Astrocyte of the cerebellum (primary cell): ENCODE measurements around the gene CDKN1C.
A peak's percentile ranks its signal among the peaks of the same experiment; 100 is the strongest.

ENCODE experiments used
- DNase-seq: peaks from one replicate; pipeline ENCODE4 v3.0.0-alpha.2; 2011; ENCODE audit warnings: low read depth
- H3K4me3 ChIP-seq: 2 replicates; pipeline ENCODE4 v1.5.1; 2011; ENCODE audit warnings: mild to moderate bottlenecking, low read depth, low read length, moderate library complexity
- in situ Hi-C: cut with HindIII; loops from 2 replicates; pipeline ENCODE4 v1.10.0; 2017; ENCODE audit warnings: low sequenced_read_pairs
- TF ChIP-seq, protein P1 (sequence below): IDR thresholded peaks from 2 replicates; pipeline ENCODE4 v1.5.1; 2012; ENCODE audit warnings: low read length, low read depth, moderate library complexity, mild to moderate bottlenecking; ENCODE audit errors: missing control alignments

Gene CDKN1C

GRCh38 chr11:2931420-2931746 is 45.8 kb upstream of the CDKN1C start:
- no peak overlapping the region for H3K4me3 ChIP-seq
- in situ Hi-C loops, result no loop called here
- TF ChIP-seq, protein P1, sequence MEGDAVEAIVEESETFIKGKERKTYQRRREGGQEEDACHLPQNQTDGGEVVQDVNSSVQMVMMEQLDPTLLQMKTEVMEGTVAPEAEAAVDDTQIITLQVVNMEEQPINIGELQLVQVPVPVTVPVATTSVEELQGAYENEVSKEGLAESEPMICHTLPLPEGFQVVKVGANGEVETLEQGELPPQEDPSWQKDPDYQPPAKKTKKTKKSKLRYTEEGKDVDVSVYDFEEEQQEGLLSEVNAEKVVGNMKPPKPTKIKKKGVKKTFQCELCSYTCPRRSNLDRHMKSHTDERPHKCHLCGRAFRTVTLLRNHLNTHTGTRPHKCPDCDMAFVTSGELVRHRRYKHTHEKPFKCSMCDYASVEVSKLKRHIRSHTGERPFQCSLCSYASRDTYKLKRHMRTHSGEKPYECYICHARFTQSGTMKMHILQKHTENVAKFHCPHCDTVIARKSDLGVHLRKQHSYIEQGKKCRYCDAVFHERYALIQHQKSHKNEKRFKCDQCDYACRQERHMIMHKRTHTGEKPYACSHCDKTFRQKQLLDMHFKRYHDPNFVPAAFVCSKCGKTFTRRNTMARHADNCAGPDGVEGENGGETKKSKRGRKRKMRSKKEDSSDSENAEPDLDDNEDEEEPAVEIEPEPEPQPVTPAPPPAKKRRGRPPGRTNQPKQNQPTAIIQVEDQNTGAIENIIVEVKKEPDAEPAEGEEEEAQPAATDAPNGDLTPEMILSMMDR, result no peak
- no peak for DNase-seq

GRCh38 chr11:2930704-2931419 is 45.3 kb upstream of the CDKN1C start:
- in situ Hi-C loops, result no loop called here
- no peak for DNase-seq
- TF ChIP-seq, protein P1, result peak; percentile 48
- peak overlapping the region; percentile 62 for H3K4me3 ChIP-seq

- DNase-seq, result no peak
- in situ Hi-C loops, result no loop called here
- H3K4me3 ChIP-seq, result peak overlapping the region; percentile 62
- TF ChIP-seq, protein P1, result no peak
Observed at GRCh38 chr11:2929950-2930703, 44.6 kb upstream of the CDKN1C start.

DNA sequence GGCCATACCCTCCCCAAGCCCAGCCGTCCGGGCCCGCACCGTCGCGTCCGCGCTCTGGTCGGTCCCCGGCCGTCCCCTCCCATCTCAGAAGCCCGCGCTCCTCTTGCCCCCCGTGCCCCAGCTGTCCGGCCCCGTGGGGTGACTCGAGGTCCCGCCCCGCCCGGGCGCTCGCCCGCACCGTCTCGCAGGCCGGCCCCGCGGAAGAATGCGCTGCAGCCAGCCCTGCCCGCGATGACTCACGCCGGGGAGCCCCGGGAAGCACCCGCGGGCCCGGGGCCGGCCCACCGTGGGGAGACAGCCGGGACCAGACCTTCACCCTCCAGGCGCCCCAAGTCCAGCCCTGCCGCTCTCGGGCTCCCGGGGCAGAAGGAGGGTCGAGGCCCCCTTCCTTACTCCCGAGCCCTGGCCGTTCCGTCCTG is 44.0 kb upstream of the CDKN1C start:
- peak overlapping the region; percentile 62 for H3K4me3 ChIP-seq
- TF ChIP-seq, protein P1, result no peak
- in situ Hi-C loops, result no loop called here
- no peak for DNase-seq

DNA sequence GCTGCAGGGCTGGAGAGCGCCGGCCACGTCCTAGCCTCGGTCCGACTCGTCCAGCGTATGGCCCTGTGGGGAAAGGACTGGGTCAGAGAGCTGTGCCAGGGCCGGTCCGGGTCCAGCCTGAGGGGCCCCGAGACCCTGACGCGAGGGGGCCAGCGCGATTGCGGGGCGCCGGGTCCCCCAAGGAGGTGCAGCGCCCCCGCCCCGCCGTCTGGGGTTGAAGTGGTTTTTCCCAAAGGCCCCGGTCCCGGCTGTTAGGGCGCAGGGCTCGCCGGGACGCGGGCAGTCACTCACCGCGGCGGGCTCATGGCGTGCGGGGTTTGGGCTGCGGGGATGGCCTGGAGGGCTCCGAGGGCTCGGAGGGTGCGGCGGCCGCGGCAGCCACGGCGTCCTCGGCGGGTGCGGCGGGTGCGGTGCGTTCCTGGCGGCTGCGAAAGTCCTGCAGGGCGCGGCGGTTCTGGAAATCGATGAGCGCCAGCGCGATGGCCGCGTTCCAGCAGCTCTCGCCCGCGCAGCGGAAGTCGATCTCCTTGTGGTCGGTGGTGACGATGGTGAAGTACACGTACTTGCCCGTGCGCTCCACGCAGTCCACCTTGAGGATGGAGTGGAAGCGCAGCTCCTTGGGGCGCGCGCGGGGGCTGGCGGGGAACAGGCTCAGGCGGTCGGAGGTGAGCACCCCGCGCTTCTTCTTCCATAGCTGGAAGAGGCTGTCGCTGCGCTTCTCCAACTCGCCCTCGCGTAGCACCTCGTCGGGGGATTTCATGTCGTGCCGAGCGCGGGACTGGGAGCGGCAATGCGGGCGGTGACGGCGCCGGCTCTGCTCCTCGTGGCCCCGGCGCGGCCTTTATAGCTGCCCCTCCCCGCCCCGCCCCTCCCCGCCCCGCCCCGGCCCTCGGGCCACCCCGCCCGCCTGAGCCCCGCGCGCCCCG is 43.3 kb upstream of the CDKN1C start, which contains the start of gene PHLDA2:
Gene PHLDA2, minus strand, starts transcription at position 816 of the 926 bp plus-strand sequence. Its CDS starts 56 bp downstream, at position 760.
- DNase-seq, result no peak
- TF ChIP-seq, protein P1, result no peak
- in situ Hi-C loops, result no loop called here
- peak within 1 kb of the TSS; percentile 62 for H3K4me3 ChIP-seq
